DMS79 treated with DMSO at 0.1 percent for 48 hours (cell line): ENCODE data around the gene SCD.
A peak's percentile ranks its signal among the peaks of the same experiment; 100 is the strongest.

Source experiments
- DNase-seq: peaks from one replicate; lab custom pipeline; 2025; lab: John Stamatoyannopoulos, UW

Gene SCD

GRCh38 chr10:100401631-100402328, 54.7 kb downstream of the SCD start:
- no peak for DNase-seq

- peak; percentile 31 for DNase-seq
Observed at GRCh38 chr10:100403734-100404133, 56.7 kb downstream of the SCD start.

GRCh38 chr10:100413173-100413572, 66.1 kb downstream of the SCD start:
- no peak for DNase-seq
